Choroid plexus epithelial cell (primary cell): ENCODE data around the gene MACF1.
"Not testable (repeated sequence)": the region's sequence is repeated elsewhere in the genome, so short reads cannot be mapped to it uniquely, and the experiment has no call there.

ENCODE experiments used
- DNase-seq: peaks from one replicate; pipeline ENCODE4 v3.0.0-alpha.2; 2010; ENCODE audit warnings: low read depth
- H3K4me3 ChIP-seq: 2 replicates; pipeline ENCODE4 v1.5.1; 2011; ENCODE audit warnings: low read depth, mild to moderate bottlenecking, control low read depth, low read length, moderate library complexity
- CTCF ChIP-seq: conservative IDR thresholded peaks from 2 replicates; pipeline ENCODE4 v1.5.1; 2011; ENCODE audit warnings: low read depth, mild to moderate bottlenecking, control low read depth, inconsistent platforms, low read length, moderate library complexity

Gene MACF1

GRCh38 chr1:39441797-39442196, 237.3 kb downstream of the MACF1 start:
- no peak overlapping the region for H3K4me3 ChIP-seq
- DNase-seq, result no peak
- no peak for TF ChIP-seq CTCF

- H3K4me3 ChIP-seq, result no peak overlapping the region
- no peak for DNase-seq
- TF ChIP-seq CTCF, result no peak
Measured at GRCh38 chr1:39445573-39445972, 241.1 kb downstream of the MACF1 start.

GRCh38 chr1:39446986-39447567, 242.6 kb downstream of the MACF1 start:
- H3K4me3 ChIP-seq, result no peak overlapping the region
- DNase-seq, result no peak
- TF ChIP-seq CTCF, result no peak

- not testable (repeated sequence) for DNase-seq, H3K4me3 ChIP-seq
Measured at GRCh38 chr1:39450041-39450440, 245.5 kb downstream of the MACF1 start.

- DNase-seq, result peak; percentile 83
- no peak overlapping the region for H3K4me3 ChIP-seq
- TF ChIP-seq CTCF, result no peak
Measured at GRCh38 chr1:39450956-39451606, 246.6 kb downstream of the MACF1 start.

GRCh38 chr1:39452081-39452480, 247.6 kb downstream of the MACF1 start:
- no peak for DNase-seq
- H3K4me3 ChIP-seq, result no peak overlapping the region
- TF ChIP-seq CTCF, result no peak

GRCh38 chr1:39452540-39452939, 248.0 kb downstream of the MACF1 start:
- no peak overlapping the region for H3K4me3 ChIP-seq
- no peak for DNase-seq
- no peak for TF ChIP-seq CTCF
